Caco-2 (cell line): ENCODE results near the gene GNS. TPM values are rescaled to one million over a fixed set of nuclear protein-coding genes. Genes with fewer than 3 reads are reported as not detected.

Experiments used
- BruUV-seq: library from RNA; stranded (reverse); fragments of 400-500 nt; replicated peaks from 2 replicates; lab custom pipeline; 2021; lab: Mats Ljungman, UMichigan
- CTCF ChIA-PET: fragments of 300-600 bp; sonication (Branson Sonifier 250); formaldehyde crosslinking; loops from one replicate; lab custom pipeline; 2022; ENCODE audit warnings: antibody characterized with exemption; lab: Charles Lee
- POLR2A ChIA-PET: fragments of 300-600 bp; sonication (Branson Sonifier 250); formaldehyde crosslinking; loops from one replicate; lab custom pipeline; 2022; ENCODE audit warnings: antibody characterized with exemption; lab: Charles Lee
- DNase-seq, 2 experiments: peaks; one replicate each; pipeline versions ENCODE4 v3.0.0 to v3.0.0-alpha.2; 2020 to 2022
- H3K27me3 ChIP-seq: replicated peaks from 2 replicates; pipeline ENCODE4 v1.6.0; 2011; ENCODE audit warnings: low read length; ENCODE audit not compliant: control insufficient read depth, insufficient read depth
- H3K36me3 ChIP-seq: 2 replicates; pipeline ENCODE4 v1.5.1; 2011; ENCODE audit warnings: low read length; ENCODE audit not compliant: control insufficient read depth, insufficient read depth
- H3K4me1 ChIP-seq: fragments of 250-450 bp; sonication (Bioruptor Pico); 2 replicates; pipeline ENCODE4 v1.5.1; 2020; ENCODE audit warnings: mild to moderate bottlenecking
- H3K4me3 ChIP-seq: 2 replicates; pipeline ENCODE4 v1.5.1; 2011; ENCODE audit warnings: low read depth, mild to moderate bottlenecking, control low read depth, low read length
- H3K9me3 ChIP-seq: fragments of 250-450 bp; sonication (Bioruptor Pico); 2 replicates; pipeline ENCODE4 v1.5.1; 2020; ENCODE audit warnings: mild to moderate bottlenecking, moderate library complexity
- H3K27ac Mint-ChIP-seq: one replicate; pipeline ENCODE4 v1.8.0; 2022; ENCODE audit warnings: mixed read lengths; ENCODE audit not compliant: unreplicated experiment
- H3K27me3 Mint-ChIP-seq: one replicate; pipeline ENCODE4 v1.8.0; 2022; ENCODE audit warnings: mixed read lengths; ENCODE audit not compliant: insufficient read depth, unreplicated experiment
- H3K36me3 Mint-ChIP-seq: one replicate; pipeline ENCODE4 v1.8.0; 2022; ENCODE audit warnings: mild to moderate bottlenecking, mixed read lengths; ENCODE audit not compliant: insufficient read depth, unreplicated experiment
- H3K4me1 Mint-ChIP-seq: one replicate; pipeline ENCODE4 v1.8.0; 2022; ENCODE audit warnings: low read depth, mixed read lengths; ENCODE audit not compliant: unreplicated experiment
- H3K4me3 Mint-ChIP-seq: one replicate; pipeline ENCODE4 v1.8.0; 2022; ENCODE audit warnings: mild to moderate bottlenecking, moderate library complexity, mixed read lengths; ENCODE audit not compliant: unreplicated experiment
- H3K9me3 Mint-ChIP-seq: one replicate; pipeline ENCODE4 v1.8.0; 2022; ENCODE audit warnings: mixed read lengths; ENCODE audit not compliant: unreplicated experiment
- intact Hi-C: fragments of 100-400 bp; cut with micrococcal nuclease; formaldehyde crosslinking; loops from one replicate; pipeline ENCODE4 v1.10.0; 2022; ENCODE audit not compliant: unreplicated experiment
- total RNA-seq: library from RNA; stranded (reverse); gene quantifications from 2 replicates; pipeline ENCODE4 v1.2.3, GENCODE V29; 2022
- TF ChIP-seq, protein P1 (sequence below), 2 experiments: fragments of 200-600 bp in 1 of 2; IDR thresholded peaks; 1 replicate in 1 of 2; 2 replicates in 1 of 2; pipeline versions ENCODE4 v1.5.1 to v1.8.0; 2011 to 2022; ENCODE audit warnings: antibody characterized with exemption in 1 of 2, control low read depth in 1 of 2, inconsistent platforms in 1 of 2, low read depth in 1 of 2, low read length in 1 of 2, mild to moderate bottlenecking in 1 of 2, moderate library complexity in 1 of 2; ENCODE audit not compliant: insufficient read depth in 1 of 2, severe bottlenecking in 1 of 2, unreplicated experiment in 1 of 2

The GNS gene
- total RNA-seq, 1 experiment from 2014 or later, result 75.1 TPM

DNA sequence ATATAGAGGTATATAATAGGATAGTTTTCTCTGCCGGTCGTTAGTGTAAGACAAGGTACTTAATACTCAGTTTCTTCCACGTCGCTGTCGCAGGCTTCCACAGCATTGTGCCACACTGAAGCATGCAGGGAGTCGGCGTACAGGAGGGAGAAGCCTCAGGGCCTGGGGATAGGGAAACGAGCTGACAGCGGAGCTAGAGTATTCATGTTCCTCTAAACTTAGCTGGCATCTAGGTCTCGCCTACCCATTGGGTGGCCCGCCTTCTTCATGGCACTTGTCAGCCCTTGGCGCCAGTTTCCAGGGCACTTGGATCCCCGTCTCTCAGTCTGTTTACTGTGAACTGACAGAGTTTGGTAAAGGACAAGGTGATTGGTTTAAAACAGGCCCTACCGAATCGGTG lies 73.6 kb downstream of the GNS start:
- H3K27me3 ChIP-seq, result no peaks in the 10 kb centered on the region
- H3K9me3 ChIP-seq, result no peaks in the 10 kb centered on the region
- Mint-ChIP-seq H3K4me1 (no peaks in the 10 kb centered on the region), H3K27me3 (no peaks in the 10 kb centered on the region), H3K27ac (no peak overlapping the region), H3K36me3 (peaks cover 18% of the 10 kb centered on the region), H3K4me3 (no peak overlapping the region), H3K9me3 (no peaks in the 10 kb centered on the region)
- ChIA-PET CTCF (no interaction called here), POLR2A (no interaction called here)
- peaks cover 15% of the 10 kb centered on the region; the same call in 1 of the 2 replicates for H3K4me1 ChIP-seq
- DNase-seq, result no peak
- TF ChIP-seq, protein P1, sequence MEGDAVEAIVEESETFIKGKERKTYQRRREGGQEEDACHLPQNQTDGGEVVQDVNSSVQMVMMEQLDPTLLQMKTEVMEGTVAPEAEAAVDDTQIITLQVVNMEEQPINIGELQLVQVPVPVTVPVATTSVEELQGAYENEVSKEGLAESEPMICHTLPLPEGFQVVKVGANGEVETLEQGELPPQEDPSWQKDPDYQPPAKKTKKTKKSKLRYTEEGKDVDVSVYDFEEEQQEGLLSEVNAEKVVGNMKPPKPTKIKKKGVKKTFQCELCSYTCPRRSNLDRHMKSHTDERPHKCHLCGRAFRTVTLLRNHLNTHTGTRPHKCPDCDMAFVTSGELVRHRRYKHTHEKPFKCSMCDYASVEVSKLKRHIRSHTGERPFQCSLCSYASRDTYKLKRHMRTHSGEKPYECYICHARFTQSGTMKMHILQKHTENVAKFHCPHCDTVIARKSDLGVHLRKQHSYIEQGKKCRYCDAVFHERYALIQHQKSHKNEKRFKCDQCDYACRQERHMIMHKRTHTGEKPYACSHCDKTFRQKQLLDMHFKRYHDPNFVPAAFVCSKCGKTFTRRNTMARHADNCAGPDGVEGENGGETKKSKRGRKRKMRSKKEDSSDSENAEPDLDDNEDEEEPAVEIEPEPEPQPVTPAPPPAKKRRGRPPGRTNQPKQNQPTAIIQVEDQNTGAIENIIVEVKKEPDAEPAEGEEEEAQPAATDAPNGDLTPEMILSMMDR (IDR thresholded peaks at IDR 0.05; ENCODE audit: insufficient read depth in 1 of 2, low read depth in 1 of 2, low read length in 1 of 2, severe bottlenecking in 1 of 2, unreplicated experiment in 1 of 2), result no peak
- H3K36me3 ChIP-seq, result no peaks in the 10 kb centered on the region; the same call in 1 of the 2 replicates
- BruUV-seq, result no TSS peak
- intact Hi-C loops, result no loop called here
- H3K4me3 ChIP-seq, result no peak overlapping the region

DNA sequence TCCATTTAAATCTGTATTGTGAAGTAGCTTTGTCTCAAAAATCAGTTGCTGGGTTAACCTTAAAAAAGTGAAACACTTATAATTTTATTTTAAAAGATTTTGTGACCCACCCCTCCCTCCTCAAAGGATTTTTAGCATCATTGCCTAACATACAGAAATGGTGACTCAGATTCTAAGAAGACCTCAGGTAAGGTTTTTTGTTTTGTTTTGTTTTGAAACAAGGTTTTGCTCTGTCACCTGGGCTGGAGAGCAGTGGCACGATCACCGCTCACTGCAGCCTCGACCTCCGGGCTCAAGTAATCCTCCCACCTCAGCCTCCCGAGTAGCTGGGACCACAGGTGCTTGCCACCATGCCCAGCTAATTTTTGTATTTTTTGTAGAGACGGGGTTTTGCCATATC lies 74.2 kb downstream of the GNS start:
- Mint-ChIP-seq H3K27me3 (no peaks in the 10 kb centered on the region), H3K27ac (no peak overlapping the region), H3K36me3 (peaks cover 18% of the 10 kb centered on the region), H3K9me3 (no peaks in the 10 kb centered on the region), H3K4me1 (peaks cover 2% of the 10 kb centered on the region), H3K4me3 (no peak overlapping the region)
- ChIA-PET POLR2A (no interaction called here), CTCF (no interaction called here)
- no peak overlapping the region for H3K4me3 ChIP-seq
- TF ChIP-seq, protein P1 (IDR thresholded peaks at IDR 0.05; ENCODE audit: insufficient read depth in 1 of 2, low read depth in 1 of 2, low read length in 1 of 2, severe bottlenecking in 1 of 2, unreplicated experiment in 1 of 2), result no peak
- no peaks in the 10 kb centered on the region for H3K27me3 ChIP-seq
- H3K36me3 ChIP-seq, result no peaks in the 10 kb centered on the region
- no TSS peak for BruUV-seq
- DNase-seq, result no peak
- peaks cover 19% of the 10 kb centered on the region for H3K4me1 ChIP-seq
- intact Hi-C loops, result no loop called here
- H3K9me3 ChIP-seq, result no peaks in the 10 kb centered on the region

DNA sequence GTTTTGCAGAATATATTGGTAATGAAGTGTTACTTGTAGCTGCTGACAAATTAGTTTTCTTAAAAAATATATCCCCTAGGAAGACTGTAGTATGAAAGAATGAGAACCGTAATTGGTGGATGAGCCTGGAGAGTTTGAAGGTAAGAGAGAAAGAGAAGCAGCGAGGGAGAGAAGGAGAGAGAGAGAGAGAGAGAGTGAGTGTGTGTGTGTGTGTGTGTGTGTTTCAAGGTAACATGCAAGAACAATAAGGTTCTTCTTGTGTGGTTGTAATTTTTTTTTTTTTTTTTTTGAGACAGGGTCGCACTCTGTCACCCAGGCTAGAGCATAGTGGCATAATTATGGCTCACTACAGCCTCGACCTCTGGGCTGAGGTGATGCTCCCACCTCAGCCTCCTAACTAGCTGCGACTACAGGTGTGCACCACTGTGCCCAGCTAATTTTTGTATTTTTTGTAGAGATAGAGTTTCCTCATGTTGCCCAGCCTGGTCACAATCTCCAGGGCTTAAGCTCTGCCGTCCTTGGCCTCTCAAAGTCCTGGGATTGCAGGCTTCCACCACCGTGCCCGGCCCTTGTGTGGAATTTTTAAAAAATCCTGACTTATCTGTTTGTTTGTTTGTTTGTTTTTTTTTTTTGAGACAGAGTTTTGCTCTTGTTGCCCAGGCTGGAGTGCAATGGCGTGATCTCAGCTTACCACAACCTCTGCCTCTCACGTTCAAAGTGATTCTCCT lies 75.2 kb downstream of the GNS start:
- H3K9me3 ChIP-seq, result no peaks in the 10 kb centered on the region
- H3K4me1 ChIP-seq, result peaks cover 29% of the 10 kb centered on the region
- Mint-ChIP-seq H3K36me3 (peaks cover 17% of the 10 kb centered on the region), H3K27ac (no peak overlapping the region), H3K9me3 (no peaks in the 10 kb centered on the region), H3K27me3 (no peaks in the 10 kb centered on the region), H3K4me1 (peaks cover 7% of the 10 kb centered on the region), H3K4me3 (no peak overlapping the region)
- intact Hi-C loops, result no loop called here
- no peak overlapping the region for H3K4me3 ChIP-seq
- DNase-seq, result no peak
- ChIA-PET POLR2A (no interaction called here), CTCF (no interaction called here)
- no peaks in the 10 kb centered on the region for H3K36me3 ChIP-seq
- H3K27me3 ChIP-seq, result no peaks in the 10 kb centered on the region
- TF ChIP-seq, protein P1 (IDR thresholded peaks at IDR 0.05; ENCODE audit: insufficient read depth in 1 of 2, low read depth in 1 of 2, low read length in 1 of 2, severe bottlenecking in 1 of 2, unreplicated experiment in 1 of 2), result no peak
- BruUV-seq, result no TSS peak
